Measurements from ENCODE around the gene MS4A2.
"Not testable (repeated sequence)": the region's sequence is repeated elsewhere in the genome, so short reads cannot be mapped to it uniquely, and the experiment has no call there.

MS4A2 gene

GRCh38 chr11:60100516-60100915 is 12.1 kb downstream of the MS4A2 start:
- Histone ChIP-seq H3K9me2 (replicated peaks; ENCODE audit: insufficient read depth, low read length) (no peaks in the 10 kb centered on the region), H2AFZ (ENCODE audit: low read length) (no peak overlapping the region), H3K36me3 (replicated peaks; ENCODE audit: insufficient read depth, low read length) (no peaks in the 10 kb centered on the region), H3K9ac (ENCODE audit: low read length) (no peak overlapping the region), H3K27ac (ENCODE audit: low read length) (no peak overlapping the region), H3F3A (ENCODE audit: insufficient read depth, low read length) (no peaks in the 10 kb centered on the region), H3K9me3 (replicated peaks; ENCODE audit: insufficient read depth, low read length) (no peaks in the 10 kb centered on the region), H3K4me3 (ENCODE audit: low read length) (no peak overlapping the region), H3K4me1 (ENCODE audit: low read length) (no peaks in the 10 kb centered on the region), H3K27me3 (replicated peaks; ENCODE audit: insufficient read depth, low read length) (no peaks in the 10 kb centered on the region), H3K79me2 (ENCODE audit: low read length) (no peaks in the 10 kb centered on the region), H4K20me1 (ENCODE audit: insufficient read depth, low read length) (no peaks in the 10 kb centered on the region), H3K4me2 (ENCODE audit: low read depth, low read length) (no peak overlapping the region)
- no peak for DNase-seq
- TF ChIP-seq EZH2phosphoT487 (IDR thresholded peaks at IDR 0.05; ENCODE audit: low read length) (no peak), CTCF (IDR thresholded peaks at IDR 0.05; ENCODE audit: low read length) (no peak), EZH2 (optimal IDR thresholded peaks at IDR 0.05; ENCODE audit: low read depth, low read length) (no peak)

- H3K36me3 ChIP-seq (replicated peaks; ENCODE audit: insufficient read depth, low read length); H3K9me3 ChIP-seq (replicated peaks; ENCODE audit: insufficient read depth, low read length); H3K27me3 ChIP-seq (replicated peaks; ENCODE audit: insufficient read depth, low read length); H3K9me2 ChIP-seq (replicated peaks; ENCODE audit: insufficient read depth, low read length); H2AFZ ChIP-seq (ENCODE audit: low read length); H4K20me1 ChIP-seq (ENCODE audit: insufficient read depth, low read length); H3K27ac ChIP-seq (ENCODE audit: low read length); H3K4me2 ChIP-seq (ENCODE audit: low read depth, low read length); H3K4me1 ChIP-seq (ENCODE audit: low read length); H3K4me3 ChIP-seq (ENCODE audit: low read length); H3K9ac ChIP-seq (ENCODE audit: low read length); H3K79me2 ChIP-seq (ENCODE audit: low read length); H3F3A ChIP-seq (ENCODE audit: insufficient read depth, low read length); DNase-seq: not testable (repeated sequence)
These were observed 12.9 kb downstream of the MS4A2 start for GRCh38 chr11:60101368-60101767.

- H3K4me3 ChIP-seq (ENCODE audit: low read length); H3K4me1 ChIP-seq (ENCODE audit: low read length); H3K9me2 ChIP-seq (replicated peaks; ENCODE audit: insufficient read depth, low read length); H4K20me1 ChIP-seq (ENCODE audit: insufficient read depth, low read length); H3K36me3 ChIP-seq (replicated peaks; ENCODE audit: insufficient read depth, low read length); H3K4me2 ChIP-seq (ENCODE audit: low read depth, low read length); H3K79me2 ChIP-seq (ENCODE audit: low read length); DNase-seq; H3K9me3 ChIP-seq (replicated peaks; ENCODE audit: insufficient read depth, low read length); H3K9ac ChIP-seq (ENCODE audit: low read length); H3F3A ChIP-seq (ENCODE audit: insufficient read depth, low read length); H2AFZ ChIP-seq (ENCODE audit: low read length); H3K27ac ChIP-seq (ENCODE audit: low read length); H3K27me3 ChIP-seq (replicated peaks; ENCODE audit: insufficient read depth, low read length): not testable (repeated sequence)
These were observed 16.1 kb downstream of the MS4A2 start for GRCh38 chr11:60104471-60105115.

- not testable (repeated sequence) for H3K9me2 ChIP-seq (replicated peaks; ENCODE audit: insufficient read depth, low read length); H3K4me1 ChIP-seq (ENCODE audit: low read length); H4K20me1 ChIP-seq (ENCODE audit: insufficient read depth, low read length); H3K36me3 ChIP-seq (replicated peaks; ENCODE audit: insufficient read depth, low read length); H3K4me2 ChIP-seq (ENCODE audit: low read depth, low read length); H3F3A ChIP-seq (ENCODE audit: insufficient read depth, low read length); H3K79me2 ChIP-seq (ENCODE audit: low read length); H3K4me3 ChIP-seq (ENCODE audit: low read length); H3K9me3 ChIP-seq (replicated peaks; ENCODE audit: insufficient read depth, low read length); H3K27ac ChIP-seq (ENCODE audit: low read length); H3K27me3 ChIP-seq (replicated peaks; ENCODE audit: insufficient read depth, low read length); H2AFZ ChIP-seq (ENCODE audit: low read length); DNase-seq; H3K9ac ChIP-seq (ENCODE audit: low read length)
These were observed 20.2 kb downstream of the MS4A2 start for GRCh38 chr11:60108631-60109030.

- Histone ChIP-seq H2AFZ (ENCODE audit: low read length) (no peak overlapping the region), H3F3A (ENCODE audit: insufficient read depth, low read length) (no peaks in the 10 kb centered on the region), H4K20me1 (ENCODE audit: insufficient read depth, low read length) (no peaks in the 10 kb centered on the region), H3K4me3 (ENCODE audit: low read length) (no peak overlapping the region), H3K27ac (ENCODE audit: low read length) (no peak overlapping the region), H3K79me2 (ENCODE audit: low read length) (no peaks in the 10 kb centered on the region), H3K9ac (ENCODE audit: low read length) (no peak overlapping the region), H3K9me2 (replicated peaks; ENCODE audit: insufficient read depth, low read length) (no peaks in the 10 kb centered on the region), H3K9me3 (replicated peaks; ENCODE audit: insufficient read depth, low read length) (no peaks in the 10 kb centered on the region), H3K4me1 (ENCODE audit: low read length) (no peaks in the 10 kb centered on the region), H3K4me2 (ENCODE audit: low read depth, low read length) (no peak overlapping the region), H3K36me3 (replicated peaks; ENCODE audit: insufficient read depth, low read length) (no peaks in the 10 kb centered on the region), H3K27me3 (replicated peaks; ENCODE audit: insufficient read depth, low read length) (no peaks in the 10 kb centered on the region)
- no peak for DNase-seq
- TF ChIP-seq EZH2 (optimal IDR thresholded peaks at IDR 0.05; ENCODE audit: low read depth, low read length) = no peak
- no peak for TF ChIP-seq CTCF (IDR thresholded peaks at IDR 0.05; ENCODE audit: low read length)
- no peak for TF ChIP-seq EZH2phosphoT487 (IDR thresholded peaks at IDR 0.05; ENCODE audit: low read length)
These were observed 23.3 kb downstream of the MS4A2 start for GRCh38 chr11:60111793-60112192.
